Upper lobe of left lung (tissue), 4 donors: Measurements from ENCODE around the gene ARAP1.

Experiments
- CTCF ChIP-seq, 6 experiments: fragments of 450-650 bp in 4 of 6; fragments of 200-600 bp in 2 of 6; sonication (generic) in 2 of 6; IDR thresholded peaks; one replicate each; pipeline ENCODE4 v1.5.1; 2016 to 2019; ENCODE audit warnings: antibody characterized with exemption in 6 of 6
- EP300 ChIP-seq, 4 donors: sonication (generic); formaldehyde crosslinking; IDR thresholded peaks; one replicate each; pipeline ENCODE4 v1.5.1; 2017; ENCODE audit warnings: antibody characterized with exemption in 4 of 4, control low read depth in 2 of 4
- POLR2A ChIP-seq, 4 donors: fragments of 450-650 bp; IDR thresholded peaks; one replicate each; pipeline ENCODE4 v1.5.1; 2016 to 2017; ENCODE audit warnings: antibody characterized with exemption in 4 of 4, mild to moderate bottlenecking in 2 of 4
- POLR2AphosphoS5 ChIP-seq, 2 donors: sonication (generic); formaldehyde crosslinking; IDR thresholded peaks; one replicate each; pipeline ENCODE4 v1.5.1; 2017; ENCODE audit warnings: antibody characterized with exemption in 2 of 2

- TF ChIP-seq CTCF (IDR thresholded peaks at IDR 0.05) (no peak), POLR2AphosphoS5 (IDR thresholded peaks at IDR 0.05) (no peak), POLR2A (IDR thresholded peaks at IDR 0.05) (no peak), EP300 (IDR thresholded peaks at IDR 0.05) (no peak)
Observed at GRCh38 chr11:72744474-72744873, 7.7 kb downstream of the ARAP1 start.
